GM12872 (cell line): ENCODE results near the gene SPATA16.

ENCODE experiments used
- CTCF ChIP-seq: IDR thresholded peaks from 3 replicates; pipeline ENCODE4 v1.5.1; 2011; ENCODE audit warnings: low read depth, mild to moderate bottlenecking, low read length, moderate library complexity; ENCODE audit not compliant: insufficient read depth

SPATA16 gene

GRCh38 chr3:172929451-172929850 is 211.6 kb downstream of the SPATA16 start:
- no peak for TF ChIP-seq CTCF

DNA sequence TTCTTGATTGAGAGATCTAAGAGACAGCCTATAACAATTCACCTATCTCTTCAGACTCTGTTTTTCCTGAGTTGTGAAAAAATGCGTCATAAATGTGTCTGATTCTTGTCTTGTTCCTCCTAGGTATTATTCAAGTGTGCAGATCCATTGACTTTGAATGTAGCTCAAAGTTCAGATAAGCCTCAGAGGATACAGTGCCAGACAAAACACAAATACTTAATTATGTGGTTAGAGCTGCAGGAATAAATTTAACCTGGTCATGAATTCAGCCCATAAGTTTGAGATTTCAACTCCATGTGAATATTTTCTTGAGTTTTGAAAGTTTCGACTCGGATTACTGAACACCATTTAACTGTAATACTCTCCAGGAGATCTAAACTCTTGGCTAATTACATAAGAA is 216.5 kb downstream of the SPATA16 start:
- TF ChIP-seq CTCF, result no peak

DNA sequence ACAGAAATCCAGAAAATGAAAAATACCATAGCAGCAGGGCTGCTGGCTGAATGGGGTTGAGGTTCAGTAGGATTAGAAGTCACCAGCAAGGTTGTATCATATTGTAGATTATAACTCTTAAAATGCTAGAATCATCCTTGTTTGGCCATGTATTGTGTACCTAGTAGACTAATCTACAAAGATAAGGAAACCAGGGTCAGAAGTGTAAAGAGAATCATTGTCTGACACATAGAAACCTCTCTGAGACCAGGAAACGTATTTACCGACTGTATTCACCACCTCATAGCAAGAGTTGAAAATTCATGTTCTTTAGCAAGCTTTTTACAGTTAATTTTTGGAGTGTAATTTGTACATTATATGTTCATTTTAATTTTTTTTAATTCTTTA is 221.7 kb downstream of the SPATA16 start:
- no peak for TF ChIP-seq CTCF

GRCh38 chr3:172918568-172919296 is 222.3 kb downstream of the SPATA16 start:
- no peak for TF ChIP-seq CTCF

- TF ChIP-seq CTCF, result no peak
Measured at GRCh38 chr3:172918165-172918564, 222.9 kb downstream of the SPATA16 start.

DNA sequence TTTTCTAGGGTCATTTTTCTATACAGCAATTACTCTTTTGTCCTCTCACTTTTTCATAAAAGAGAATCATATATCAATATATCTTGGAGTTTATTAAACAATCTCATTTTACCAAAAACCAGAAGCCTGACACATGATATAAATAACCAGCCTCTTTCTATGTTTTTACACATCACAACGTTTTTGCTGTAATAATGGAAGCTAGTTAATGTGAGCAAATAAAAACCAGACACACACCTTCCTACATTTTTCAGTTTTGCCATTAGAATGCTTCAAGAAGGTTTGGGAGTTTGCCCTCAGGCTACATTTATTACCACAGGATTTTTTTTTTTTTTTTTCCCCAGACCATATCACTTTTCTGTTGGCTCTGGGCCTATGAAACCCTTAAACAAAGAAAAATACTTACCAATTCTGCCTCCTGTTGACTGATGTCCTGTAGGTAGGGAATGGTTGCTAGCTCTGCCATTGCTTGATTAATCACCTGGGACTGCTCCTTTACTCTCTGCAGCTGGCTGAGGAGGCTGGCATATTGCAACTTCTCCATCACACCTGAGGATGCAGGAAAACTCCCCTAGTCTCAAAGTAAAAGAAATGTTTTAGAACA is 225.0 kb downstream of the SPATA16 start:
- no peak for TF ChIP-seq CTCF

DNA sequence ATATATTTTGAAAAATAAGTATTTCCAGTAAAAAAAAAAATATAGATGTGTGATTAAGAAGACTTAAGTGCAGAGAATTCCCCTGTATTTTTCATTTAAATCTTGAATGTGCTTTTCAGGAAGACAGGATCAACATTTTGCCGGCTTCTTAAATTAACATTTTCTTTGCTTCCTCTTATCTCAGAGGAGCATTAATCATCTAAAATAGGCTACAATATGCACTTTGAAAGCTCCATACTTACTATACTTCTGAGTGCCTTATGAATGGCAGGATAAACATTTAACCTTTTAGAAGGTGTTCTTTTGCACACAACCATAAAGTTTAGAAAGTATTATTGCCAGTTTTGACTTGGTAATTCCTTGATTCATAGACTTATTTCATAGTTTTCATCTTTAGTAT is 226.2 kb downstream of the SPATA16 start:
- TF ChIP-seq CTCF, result no peak
